GM12873 (cell line): ENCODE results near the gene SPACA6.

Experiments used
- CTCF ChIP-seq: IDR thresholded peaks from 2 replicates; pipeline ENCODE4 v1.5.1; 2012; ENCODE audit warnings: low read depth, mild to moderate bottlenecking, moderate library complexity, low read length, control low read depth; ENCODE audit not compliant: insufficient read depth; ENCODE audit errors: missing control alignments

The SPACA6 gene

GRCh38 chr19:51706885-51707284 is 13.8 kb downstream of the SPACA6 start:
- no peak for TF ChIP-seq CTCF

GRCh38 chr19:51708811-51709210 is 15.7 kb downstream of the SPACA6 start:
- no peak for TF ChIP-seq CTCF

- TF ChIP-seq CTCF = no peak
Observed at GRCh38 chr19:51709575-51709974, 16.4 kb downstream of the SPACA6 start.

GRCh38 chr19:51710163-51710562 is 17.0 kb downstream of the SPACA6 start:
- TF ChIP-seq CTCF = no peak

- TF ChIP-seq CTCF = no peak
Observed at GRCh38 chr19:51711702-51712101, 18.6 kb downstream of the SPACA6 start.

- peak; percentile 63 for TF ChIP-seq CTCF
Observed at GRCh38 chr19:51712461-51713081, 19.4 kb downstream of the SPACA6 start.

GRCh38 chr19:51713319-51714285 is 20.5 kb downstream of the SPACA6 start:
- no peak for TF ChIP-seq CTCF
